Fibroblast of lung (primary cell): ENCODE measurements around the gene DLL3. TPM values are rescaled to one million over a fixed set of nuclear protein-coding genes. Genes with fewer than 3 reads are reported as not detected.

Experiments
- DNase-seq, 2 donors: peaks; one replicate each; pipeline versions ENCODE4 v3.0.0 to v3.0.0-alpha.2; 2010; ENCODE audit warnings: low read depth in 2 of 2
- H2AFZ ChIP-seq: 2 replicates; pipeline ENCODE4 v1.5.1; 2012; ENCODE audit warnings: low read length, control low read depth, inconsistent platforms
- H3K27ac ChIP-seq: 2 replicates; pipeline ENCODE4 v1.5.1; 2011; ENCODE audit warnings: low read length, control low read depth; ENCODE audit not compliant: insufficient read depth
- H3K27me3 ChIP-seq: 2 replicates; pipeline ENCODE4 v1.5.1; 2011; ENCODE audit warnings: mild to moderate bottlenecking, low read length; ENCODE audit not compliant: control insufficient read depth, insufficient read depth
- H3K36me3 ChIP-seq: 2 replicates; pipeline ENCODE4 v1.5.1; 2011; ENCODE audit warnings: low read length; ENCODE audit not compliant: control insufficient read depth, insufficient read depth
- H3K4me1 ChIP-seq: 2 replicates; pipeline ENCODE4 v1.5.1; 2011; ENCODE audit warnings: low read length; ENCODE audit not compliant: control insufficient read depth, insufficient read depth; ENCODE audit errors: extremely low read depth
- H3K4me2 ChIP-seq: 2 replicates; pipeline ENCODE4 v1.5.1; 2011; ENCODE audit warnings: low read length, control low read depth; ENCODE audit not compliant: insufficient read depth; ENCODE audit errors: extremely low read depth
- H3K4me3 ChIP-seq, 4 experiments: fragments of 200-600 bp in 1 of 4; sonication (generic) in 1 of 4; replicated peaks in 1 of 4; 2 replicates each; pipeline ENCODE4 v1.5.1; 2011 to 2016; ENCODE audit warnings: low read length in 4 of 4, low read depth in 3 of 4, mild to moderate bottlenecking in 3 of 4, control low read depth in 2 of 4, inconsistent platforms in 1 of 4, mixed read lengths in 1 of 4; ENCODE audit not compliant: insufficient read depth in 1 of 4; ENCODE audit errors: control extremely low read depth in 1 of 4
- H3K79me2 ChIP-seq: 2 replicates; pipeline ENCODE4 v1.5.1; 2012; ENCODE audit warnings: mild to moderate bottlenecking, low read length, inconsistent platforms; ENCODE audit not compliant: control insufficient read depth, insufficient read depth
- H3K9ac ChIP-seq: 2 replicates; pipeline ENCODE4 v1.5.1; 2011; ENCODE audit warnings: mild to moderate bottlenecking, low read length, control low read depth; ENCODE audit not compliant: insufficient read depth
- H3K9me3 ChIP-seq: 2 replicates; pipeline ENCODE4 v1.5.1; 2012; ENCODE audit warnings: low read depth, low read length; ENCODE audit not compliant: control insufficient read depth, insufficient read depth
- H4K20me1 ChIP-seq: 2 replicates; pipeline ENCODE4 v1.5.1; 2011; ENCODE audit warnings: low read length; ENCODE audit not compliant: control insufficient read depth, insufficient read depth; ENCODE audit errors: extremely low read depth
- CTCF ChIP-seq, 2 donors: IDR thresholded peaks in 1 of 2; conservative IDR thresholded peaks in 1 of 2; 1 replicate in 1 of 2; 2 replicates in 1 of 2; pipeline ENCODE4 v1.5.1; 2011 to 2012; ENCODE audit warnings: low read length in 2 of 2, control low read depth in 1 of 2, inconsistent platforms in 1 of 2, low read depth in 1 of 2, mild to moderate bottlenecking in 1 of 2
- EZH2 ChIP-seq: IDR thresholded peaks from 2 replicates; pipeline ENCODE4 v1.5.1; 2012; ENCODE audit warnings: low read length, control low read depth, mild to moderate bottlenecking; ENCODE audit errors: missing control alignments
- polyA plus RNA-seq, 2 donors: library from polyadenylated mRNA; depleted of rRNA in 1 of 2; stranded (reverse) in 1 of 2; unstranded in 1 of 2; fragments of >200 nt; gene quantifications; 2 replicates each; pipeline ENCODE4 v1.2.1, GENCODE V29; 2011 to 2012; ENCODE audit warnings: missing spikeins in 1 of 2
- total RNA-seq: library from RNA; depleted of rRNA; stranded (reverse); fragments of >200 nt; gene quantifications from 2 replicates; pipeline ENCODE4 v1.2.1, GENCODE V29; 2014

The DLL3 gene
- total and polyA plus RNA-seq, 2 donors (not counting 1 experiment from before 2014, with no cell fraction given): under 0.01 to 0.11 TPM

GRCh38 chr19:39554701-39555311 lies 56.1 kb downstream of the DLL3 start:
- no peak overlapping the region for H3K4me3 ChIP-seq
- no peak for TF ChIP-seq CTCF (conservative IDR thresholded peaks at IDR 0.05 in 1 of 2, IDR thresholded peaks at IDR 0.05 in 1 of 2; ENCODE audit: low read depth in 1 of 2, low read length in 2 of 2)
- no peak for TF ChIP-seq EZH2
- H3K27me3 ChIP-seq: peaks cover 4% of the 10 kb centered on the region
- no peaks in the 10 kb centered on the region for H3K36me3 ChIP-seq
- DNase-seq: no peak
- H3K27ac ChIP-seq: no peak overlapping the region
- H4K20me1 ChIP-seq: no peaks in the 10 kb centered on the region
- no peak overlapping the region for H3K4me2 ChIP-seq
- no peaks in the 10 kb centered on the region for H3K79me2 ChIP-seq
- H3K9ac ChIP-seq: no peak overlapping the region
- H3K4me1 ChIP-seq: no peaks in the 10 kb centered on the region
- no peaks in the 10 kb centered on the region for H3K9me3 ChIP-seq
- H2AFZ ChIP-seq: no peak overlapping the region

DNA sequence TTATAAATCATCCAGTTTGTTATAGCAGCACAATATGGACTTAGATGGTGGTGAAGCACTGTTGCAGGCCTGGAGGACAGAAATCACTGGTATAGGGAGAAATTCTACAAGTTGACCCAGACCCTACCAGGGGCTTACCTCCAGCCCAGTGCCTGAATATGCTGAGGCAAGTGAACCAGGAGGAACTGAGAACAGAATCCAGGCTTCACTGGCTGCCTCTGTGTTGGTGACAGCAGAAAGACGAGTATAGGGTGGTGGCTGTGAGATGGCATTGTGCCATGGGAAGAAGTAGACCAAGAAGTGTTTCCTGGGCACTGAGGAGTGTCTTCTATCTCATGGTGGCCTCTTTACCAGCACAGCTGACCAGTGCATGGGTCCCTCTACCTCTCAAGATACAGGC lies 57.1 kb downstream of the DLL3 start:
- Histone ChIP-seq H3K4me1 (no peaks in the 10 kb centered on the region), H3K27me3 (peaks cover 4% of the 10 kb centered on the region), H3K9me3 (no peaks in the 10 kb centered on the region), H3K36me3 (no peaks in the 10 kb centered on the region), H3K27ac (no peak overlapping the region), H3K9ac (no peak overlapping the region), H2AFZ (no peak overlapping the region), H4K20me1 (no peaks in the 10 kb centered on the region), H3K4me3 (no peak overlapping the region), H3K79me2 (no peaks in the 10 kb centered on the region), H3K4me2 (no peak overlapping the region)
- no peak for TF ChIP-seq CTCF (conservative IDR thresholded peaks at IDR 0.05 in 1 of 2, IDR thresholded peaks at IDR 0.05 in 1 of 2; ENCODE audit: low read depth in 1 of 2, low read length in 2 of 2)
- TF ChIP-seq EZH2: no peak
- DNase-seq: no peak

Other genes with a start within 250 kb of the DLL3 start
- not detected in 2 replicates for gene IFNL2, start 230.6 kb upstream of the DLL3 start, total RNA-seq
- gene IFNL2, start 230.6 kb upstream of the DLL3 start, polyA plus RNA-seq: not detected in 2 replicates
- gene IFNL1, start 202.5 kb upstream of the DLL3 start, total RNA-seq: not detected in 2 replicates
- gene IFNL1, start 202.5 kb upstream of the DLL3 start, polyA plus RNA-seq: not detected in 2 replicates
- under 0.01 TPM in 2 replicates for gene LRFN1, start 178.1 kb upstream of the DLL3 start, total RNA-seq
- gene LRFN1, start 178.1 kb upstream of the DLL3 start, polyA plus RNA-seq: 0.06 TPM in 1 of 2 replicates, not detected in the other
- 0.51 and 0.99 TPM in 2 replicates for gene GMFG, start 162.9 kb upstream of the DLL3 start, total RNA-seq
- gene GMFG, start 162.9 kb upstream of the DLL3 start, polyA plus RNA-seq: 8.1 and 25.0 TPM in 2 replicates
- 30.6 and 39.1 TPM in 2 replicates for gene SAMD4B, start 156.5 kb upstream of the DLL3 start, total RNA-seq
- 33.0 and 48.8 TPM in 2 replicates for gene SAMD4B, start 156.5 kb upstream of the DLL3 start, polyA plus RNA-seq
- 38.8 and 46.4 TPM in 2 replicates for gene PAF1, start 107.8 kb upstream of the DLL3 start, total RNA-seq
- gene PAF1, start 107.8 kb upstream of the DLL3 start, polyA plus RNA-seq: 65.5 and 87.2 TPM in 2 replicates
- 15.4 and 23.0 TPM in 2 replicates for gene MED29, start 107.6 kb upstream of the DLL3 start, total RNA-seq
- 28.9 and 37.0 TPM in 2 replicates for gene MED29, start 107.6 kb upstream of the DLL3 start, polyA plus RNA-seq
- gene ZFP36, start 92.1 kb upstream of the DLL3 start, total RNA-seq: 3.1 and 5.6 TPM in 2 replicates
- 11.4 and 37.3 TPM in 2 replicates for gene ZFP36, start 92.1 kb upstream of the DLL3 start, polyA plus RNA-seq
- 12.1 and 13.7 TPM in 2 replicates for gene PLEKHG2, start 86.3 kb upstream of the DLL3 start, total RNA-seq
- gene PLEKHG2, start 86.3 kb upstream of the DLL3 start, polyA plus RNA-seq: 10.1 and 13.1 TPM in 2 replicates
- 149 and 271 TPM in 2 replicates for gene RPS16, start 63.0 kb upstream of the DLL3 start, total RNA-seq
- gene RPS16, start 63.0 kb upstream of the DLL3 start, polyA plus RNA-seq: 1,704 and 1,950 TPM in 2 replicates
- gene SUPT5H, start 53.4 kb upstream of the DLL3 start, total RNA-seq: 46.0 and 50.2 TPM in 2 replicates
- 77.8 and 87.2 TPM in 2 replicates for gene SUPT5H, start 53.4 kb upstream of the DLL3 start, polyA plus RNA-seq
- 37.2 and 45.7 TPM in 2 replicates for gene TIMM50, start 18.1 kb upstream of the DLL3 start, total RNA-seq
- gene TIMM50, start 18.1 kb upstream of the DLL3 start, polyA plus RNA-seq: 43.5 and 71.0 TPM in 2 replicates
- not detected in 2 replicates for gene SELENOV, start 16.2 kb downstream of the DLL3 start, total RNA-seq
- not detected in 2 replicates for gene SELENOV, start 16.2 kb downstream of the DLL3 start, polyA plus RNA-seq
- gene EID2B, start 33.9 kb downstream of the DLL3 start, total RNA-seq: 3.1 and 4.1 TPM in 2 replicates
- 3.4 and 4.0 TPM in 2 replicates for gene EID2B, start 33.9 kb downstream of the DLL3 start, polyA plus RNA-seq
- gene EID2, start 41.2 kb downstream of the DLL3 start, total RNA-seq: 9.1 and 10.5 TPM in 2 replicates
- gene EID2, start 41.2 kb downstream of the DLL3 start, polyA plus RNA-seq: 10.0 and 11.0 TPM in 2 replicates
- not detected in 2 replicates for gene LGALS13, start 103.6 kb downstream of the DLL3 start, total RNA-seq
- not detected in 2 replicates for gene LGALS13, start 103.6 kb downstream of the DLL3 start, polyA plus RNA-seq
- gene LGALS16, start 157.0 kb downstream of the DLL3 start, total RNA-seq: not detected in 2 replicates
- gene LGALS16, start 157.0 kb downstream of the DLL3 start, polyA plus RNA-seq: not detected in 2 replicates
- gene LGALS14, start 205.5 kb downstream of the DLL3 start, total RNA-seq: not detected in 2 replicates
- not detected in 2 replicates for gene LGALS14, start 205.5 kb downstream of the DLL3 start, polyA plus RNA-seq
- gene CLC, start 239.1 kb downstream of the DLL3 start, total RNA-seq: not detected in 2 replicates
- not detected in 2 replicates for gene CLC, start 239.1 kb downstream of the DLL3 start, polyA plus RNA-seq